HAP-1 (cell line): Measurements from ENCODE around the gene RUNX2.
"Not testable (repeated sequence)": the region's sequence is repeated elsewhere in the genome, so short reads cannot be mapped to it uniquely, and the experiment has no call there.

Experiments used
- DNase-seq, 2 experiments: peaks; one replicate each; pipeline ENCODE4 v3.0.0-alpha.2; 2016 to 2020; ENCODE audit warnings: low spot score in 2 of 2
- H3K27me3 ChIP-seq: fragments of 250-450 bp; sonication (Bioruptor Pico); 2 replicates; pipeline ENCODE4 v1.5.1; 2020; ENCODE audit warnings: low read depth, mild to moderate bottlenecking, moderate library complexity
- H3K36me3 ChIP-seq: fragments of 250-450 bp; sonication (Bioruptor Pico); replicated peaks from 2 replicates; pipeline ENCODE4 v1.5.1; 2020; ENCODE audit warnings: mild to moderate bottlenecking
- H3K4me1 ChIP-seq: fragments of 250-450 bp; sonication (Bioruptor Pico); 2 replicates; pipeline ENCODE4 v1.5.1; 2020; ENCODE audit warnings: mild to moderate bottlenecking
- H3K4me3 ChIP-seq: fragments of 250-450 bp; sonication (Bioruptor Pico); 2 replicates; pipeline ENCODE4 v1.5.1; 2020; ENCODE audit warnings: mild to moderate bottlenecking, moderate library complexity
- H3K9me3 ChIP-seq: fragments of 250-450 bp; sonication (Bioruptor Pico); 2 replicates; pipeline ENCODE4 v1.5.1; 2020; ENCODE audit warnings: mild to moderate bottlenecking, moderate library complexity
- in situ Hi-C: fragments of 300-500 bp; cut with MboI; formaldehyde crosslinking; loops from 3 replicates; pipeline ENCODE4 v1.14.3; 2020; ENCODE audit warnings: low sequenced_read_pairs, inconsistent platforms, mixed read lengths

The RUNX2 gene

DNA sequence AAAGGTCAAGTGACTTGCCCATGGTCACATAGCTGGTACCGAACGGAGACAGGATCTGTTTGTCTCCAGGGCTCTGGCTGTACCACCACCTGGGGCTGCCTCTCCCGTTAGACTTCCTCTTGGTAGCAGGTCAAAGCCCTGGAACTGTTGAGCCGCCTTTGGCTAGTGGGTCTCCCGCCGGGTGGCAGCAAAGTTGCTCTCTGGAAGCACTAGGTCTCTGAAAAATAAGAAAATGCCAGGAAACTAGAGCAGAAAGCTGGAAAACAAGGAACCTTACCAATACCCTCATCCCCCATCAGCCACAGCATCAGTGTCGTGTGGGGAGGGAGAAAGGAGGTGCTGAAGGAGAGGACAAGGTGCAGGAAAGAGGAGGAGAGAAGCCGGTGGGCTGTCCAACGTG is 340.6 kb downstream of the RUNX2 start:
- in situ Hi-C loops, result no loop called here

DNA sequence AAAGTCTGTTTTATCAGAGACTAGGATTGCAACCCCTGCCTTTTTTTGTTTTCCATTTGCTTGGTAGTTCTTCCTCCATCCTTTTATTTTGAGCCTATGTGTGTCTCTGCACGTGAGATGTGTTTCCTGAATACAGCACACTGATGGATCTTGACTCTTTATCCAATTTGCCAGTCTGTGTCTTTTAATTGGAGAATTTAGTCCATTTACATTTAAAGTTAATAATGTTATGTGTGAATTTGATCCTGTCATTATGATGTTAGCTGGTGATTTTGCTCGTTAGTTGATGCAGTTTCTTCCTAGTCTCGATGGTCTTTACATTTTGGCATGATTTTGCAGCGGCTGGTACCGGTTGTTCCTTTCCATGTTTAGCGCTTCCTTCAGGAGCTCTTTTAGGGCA is 345.0 kb downstream of the RUNX2 start:
- H3K27me3 ChIP-seq, H3K4me3 ChIP-seq, H3K36me3 ChIP-seq, H3K4me1 ChIP-seq, DNase-seq, H3K9me3 ChIP-seq, in situ Hi-C loops: not testable (repeated sequence)

More for the DNA sequence above, 340.6 kb downstream of the RUNX2 start:
- H3K4me3 ChIP-seq, result no peak overlapping the region
- no peaks in the 10 kb centered on the region for H3K36me3 ChIP-seq
- H3K27me3 ChIP-seq, result no peaks in the 10 kb centered on the region
- H3K4me1 ChIP-seq, result no peaks in the 10 kb centered on the region
- DNase-seq, result no peak
- H3K9me3 ChIP-seq, result no peaks in the 10 kb centered on the region

DNA sequence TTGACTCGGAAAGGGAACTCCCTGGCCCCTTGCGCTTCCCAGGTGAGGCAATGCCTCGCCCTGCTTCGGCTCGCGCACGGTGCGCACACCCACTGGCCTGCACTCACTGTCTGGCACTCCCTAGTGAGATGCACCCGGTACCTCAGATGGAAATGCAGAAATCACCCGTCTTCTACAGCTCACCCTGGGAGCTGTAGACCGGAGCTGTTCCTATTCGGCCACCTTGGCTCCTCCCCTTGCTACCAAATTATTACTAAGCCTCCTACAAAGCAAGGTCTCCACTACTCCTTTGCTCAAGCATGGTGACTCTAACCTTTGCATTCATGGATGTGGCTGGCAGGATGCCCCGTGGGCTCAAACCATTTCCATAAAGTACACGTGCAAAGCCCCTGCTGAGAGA is 347.0 kb downstream of the RUNX2 start:
- H3K9me3 ChIP-seq, H3K4me3 ChIP-seq, DNase-seq, H3K4me1 ChIP-seq, H3K36me3 ChIP-seq, H3K27me3 ChIP-seq, in situ Hi-C loops: not testable (repeated sequence)

DNA sequence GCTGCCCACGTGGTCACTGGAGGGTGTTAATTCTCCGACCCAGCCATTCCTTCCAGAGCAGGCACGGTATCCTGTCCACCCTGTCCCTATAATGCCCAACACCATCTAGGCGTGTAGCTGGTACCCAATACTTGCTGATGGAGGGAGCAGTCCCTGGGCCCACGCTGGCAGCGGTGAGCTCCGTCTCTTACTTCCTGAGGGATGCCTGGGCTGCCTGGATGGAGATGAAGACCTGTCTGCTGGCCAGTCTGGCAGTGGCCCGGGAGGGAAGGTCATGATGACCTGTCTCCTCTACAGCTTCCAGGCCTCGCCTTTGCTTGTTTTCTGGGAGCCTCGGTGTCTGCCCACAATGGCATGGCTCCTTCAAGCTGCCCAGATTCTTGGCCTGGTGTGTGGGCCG is 347.5 kb downstream of the RUNX2 start:
- Histone ChIP-seq H3K36me3 (no peaks in the 10 kb centered on the region), H3K27me3 (no peaks in the 10 kb centered on the region), H3K9me3 (no peaks in the 10 kb centered on the region), H3K4me3 (no peak overlapping the region), H3K4me1 (no peaks in the 10 kb centered on the region)
- in situ Hi-C loops, result no loop called here
- DNase-seq, result no peak

DNA sequence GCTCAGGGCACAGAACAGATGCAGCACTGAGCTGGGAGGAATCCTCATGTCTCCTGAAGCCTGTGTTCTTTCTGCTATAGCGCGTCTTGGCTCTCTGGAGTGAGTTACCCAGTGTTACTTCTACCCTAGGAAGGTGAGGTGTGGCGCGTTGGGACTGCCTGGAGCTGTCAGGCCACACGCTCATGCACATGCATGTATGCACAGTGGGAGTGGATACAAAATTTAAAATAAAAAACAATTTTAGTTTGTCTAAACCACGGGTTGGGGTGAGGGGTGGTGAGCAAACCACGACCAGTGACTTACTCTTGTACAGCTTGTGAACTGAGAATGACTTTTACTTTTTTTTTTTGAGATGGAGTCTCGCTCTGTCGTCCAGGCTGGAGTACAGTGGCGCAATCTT is 348.2 kb downstream of the RUNX2 start:
- in situ Hi-C loops, result no loop called here
- Histone ChIP-seq H3K9me3 (no peaks in the 10 kb centered on the region), H3K4me1 (no peaks in the 10 kb centered on the region), H3K27me3 (no peaks in the 10 kb centered on the region), H3K4me3 (no peak overlapping the region), H3K36me3 (no peaks in the 10 kb centered on the region)
- no peak for DNase-seq

DNA sequence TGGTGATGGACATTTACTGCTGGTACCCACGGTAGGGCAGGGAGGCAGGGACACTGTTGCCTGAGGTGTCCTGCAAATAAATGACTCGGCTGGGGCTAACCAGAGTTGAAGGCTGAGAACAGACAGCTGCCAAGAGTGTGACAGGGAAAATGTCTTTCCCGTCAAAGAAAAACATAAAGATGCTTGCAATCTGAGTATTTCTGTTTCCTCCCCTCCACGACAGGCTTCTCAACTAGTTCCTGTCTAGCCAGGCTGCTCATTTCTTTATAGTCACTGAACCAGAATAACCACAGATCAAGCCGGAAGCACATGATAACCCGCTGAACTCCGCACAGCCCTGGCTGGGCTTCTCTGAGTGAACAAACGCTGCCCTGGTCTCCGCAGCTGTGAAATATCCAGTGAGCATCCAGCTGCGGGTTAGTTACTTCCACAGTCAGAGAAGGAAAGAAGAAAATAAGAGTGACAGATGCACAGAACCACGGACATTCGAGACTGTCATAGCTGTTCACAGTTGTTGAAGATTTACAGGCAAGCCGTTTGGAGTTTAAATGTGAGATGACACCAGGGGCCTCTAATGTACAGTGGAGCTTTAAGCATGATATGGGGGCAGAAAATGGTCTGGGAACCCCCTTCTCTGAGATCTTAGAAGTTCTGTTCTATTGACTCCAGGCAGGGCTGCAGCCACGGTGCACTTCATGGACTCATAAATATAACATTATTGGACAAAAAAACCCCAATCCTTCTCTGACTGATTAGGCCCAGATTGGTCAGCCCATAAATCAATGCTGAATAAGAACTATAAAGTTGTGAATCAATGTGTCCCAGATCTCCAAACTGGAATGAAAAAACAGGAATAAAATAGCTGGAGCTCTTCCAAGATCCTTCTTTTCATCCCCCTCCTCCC is 349.5 kb downstream of the RUNX2 start:
- H3K9me3 ChIP-seq, result no peaks in the 10 kb centered on the region
- no peak for DNase-seq
- no peak overlapping the region for H3K4me3 ChIP-seq
- in situ Hi-C loops, result no loop called here
- H3K4me1 ChIP-seq, result no peaks in the 10 kb centered on the region
- no peaks in the 10 kb centered on the region for H3K27me3 ChIP-seq
- H3K36me3 ChIP-seq, result no peaks in the 10 kb centered on the region

DNA sequence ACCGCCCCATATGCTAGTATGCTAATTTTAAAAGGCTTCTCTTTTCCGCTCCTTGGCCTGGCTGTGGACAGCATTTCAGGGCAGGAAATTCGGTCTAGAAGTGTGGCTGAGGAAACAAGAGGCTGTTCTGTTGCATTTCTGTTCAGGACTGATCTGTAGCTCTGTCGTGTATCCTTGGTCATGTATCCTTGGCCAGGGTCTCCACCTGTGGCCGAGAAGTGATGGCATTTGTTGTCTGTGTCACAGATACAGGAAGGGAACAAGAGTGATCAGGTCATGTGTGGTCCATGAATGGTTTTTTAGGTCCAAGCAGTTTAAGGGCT is 350.1 kb downstream of the RUNX2 start:
- H3K4me1 ChIP-seq, result no peaks in the 10 kb centered on the region

DNA sequence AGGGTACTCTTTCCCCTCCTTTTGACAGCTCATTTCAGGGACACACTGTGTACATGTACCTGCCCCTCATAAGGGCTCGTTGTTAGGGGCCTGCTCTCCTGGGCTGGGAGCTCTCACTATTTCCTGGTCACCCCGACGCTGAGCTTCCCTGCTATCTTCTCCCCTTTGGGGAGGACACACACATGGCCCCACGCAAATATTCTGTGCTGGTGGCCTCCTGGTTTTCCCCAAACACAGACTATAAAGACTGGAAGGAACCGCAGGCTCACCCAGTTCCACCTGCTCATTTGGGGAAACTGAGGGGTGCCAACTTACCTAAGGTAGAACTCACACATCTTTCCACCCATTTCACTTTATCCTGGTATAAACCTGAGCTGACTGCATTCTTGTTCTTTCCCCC is 351.0 kb downstream of the RUNX2 start:
- in situ Hi-C loops, result no loop called here
- no peak for DNase-seq
- Histone ChIP-seq H3K36me3 (no peaks in the 10 kb centered on the region), H3K4me1 (no peaks in the 10 kb centered on the region), H3K9me3 (no peaks in the 10 kb centered on the region), H3K27me3 (no peaks in the 10 kb centered on the region; the same call in 1 of the 2 replicates), H3K4me3 (no peak overlapping the region)

More for the DNA sequence above, 350.1 kb downstream of the RUNX2 start:
- Histone ChIP-seq H3K27me3 (no peaks in the 10 kb centered on the region), H3K4me3 (no peak overlapping the region), H3K9me3 (no peaks in the 10 kb centered on the region), H3K36me3 (no peaks in the 10 kb centered on the region)
- in situ Hi-C loops, result no loop called here
- no peak for DNase-seq

DNA sequence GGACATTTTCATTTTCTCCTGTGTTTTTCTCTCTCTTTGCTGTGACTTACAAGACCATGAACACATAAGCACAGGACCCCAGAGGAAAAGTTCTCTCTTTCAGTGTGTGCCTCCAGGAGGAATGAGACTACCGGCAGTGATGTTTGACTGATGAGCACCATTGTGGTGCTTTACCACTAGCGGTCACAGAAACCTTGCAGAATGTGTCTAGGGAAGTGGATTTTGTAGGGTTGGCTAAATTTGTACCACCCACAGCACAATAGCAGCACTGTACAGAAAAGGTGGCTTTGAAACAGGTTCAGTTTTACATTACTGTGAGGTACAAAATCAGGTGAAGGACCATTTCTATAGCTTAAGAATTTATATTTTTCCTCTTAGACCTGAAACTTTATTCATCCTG is 351.5 kb downstream of the RUNX2 start:
- Histone ChIP-seq H3K36me3 (no peaks in the 10 kb centered on the region), H3K4me1 (no peaks in the 10 kb centered on the region), H3K4me3 (no peak overlapping the region), H3K27me3 (no peaks in the 10 kb centered on the region; the same call in 1 of the 2 replicates), H3K9me3 (no peaks in the 10 kb centered on the region)
- no peak for DNase-seq
- in situ Hi-C loops, result no loop called here

DNA sequence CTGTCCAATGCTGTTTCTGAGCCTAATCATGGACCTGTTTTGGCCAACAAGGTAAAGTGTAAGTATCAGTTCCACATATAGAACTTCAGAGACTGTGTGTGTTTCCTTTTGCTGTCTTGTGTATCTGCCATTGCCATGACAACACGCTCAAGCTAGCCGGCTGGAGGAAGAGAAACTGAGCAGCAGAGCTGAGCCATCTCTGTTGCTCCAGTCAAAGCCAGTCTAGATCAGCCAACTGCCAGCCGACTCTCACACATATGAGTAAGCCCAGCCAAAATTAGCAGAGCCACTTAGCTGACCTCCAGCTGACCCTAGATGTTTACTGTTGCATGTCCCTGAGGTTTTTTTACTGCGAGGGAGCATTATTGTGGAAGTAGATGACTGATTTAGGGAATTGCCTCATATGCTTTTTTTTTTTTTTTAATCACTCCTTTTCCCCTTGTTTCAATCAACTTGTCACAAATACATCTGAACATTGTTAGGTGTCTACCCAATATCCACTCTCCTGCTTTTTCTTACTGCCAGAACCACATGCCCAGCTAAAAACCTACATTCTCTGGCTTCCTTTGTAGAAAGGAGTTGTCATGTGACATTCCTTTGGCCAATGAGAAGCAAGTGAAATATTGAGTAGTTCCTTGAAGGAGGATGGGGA is 353.9 kb downstream of the RUNX2 start:
- Histone ChIP-seq H3K4me1 (no peaks in the 10 kb centered on the region), H3K27me3 (no peaks in the 10 kb centered on the region; the same call in 1 of the 2 replicates), H3K9me3 (no peaks in the 10 kb centered on the region), H3K36me3 (no peaks in the 10 kb centered on the region), H3K4me3 (no peak overlapping the region)
- in situ Hi-C loops, result no loop called here
- no peak for DNase-seq

DNA sequence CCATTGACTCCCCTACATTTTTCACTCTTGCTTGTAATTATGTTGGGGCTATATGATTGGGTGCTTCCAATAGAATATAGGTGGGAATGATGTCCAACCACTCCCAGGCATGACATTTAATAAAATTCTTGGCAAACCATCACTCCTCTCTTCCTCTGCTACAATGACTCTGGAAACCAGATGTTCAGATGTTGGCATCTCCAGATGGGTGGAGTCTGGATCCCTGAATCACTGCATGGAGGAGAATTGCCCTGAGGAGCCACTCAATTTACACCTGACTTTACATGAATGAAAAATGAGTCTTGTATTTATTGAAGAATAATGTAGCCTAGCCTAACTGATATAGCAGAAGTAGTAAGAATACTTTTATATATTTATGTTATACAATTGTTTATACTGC is 356.3 kb downstream of the RUNX2 start:
- DNase-seq, result no peak
- Histone ChIP-seq H3K27me3 (no peaks in the 10 kb centered on the region; the same call in 1 of the 2 replicates), H3K4me3 (no peak overlapping the region), H3K9me3 (no peaks in the 10 kb centered on the region), H3K36me3 (no peaks in the 10 kb centered on the region), H3K4me1 (no peaks in the 10 kb centered on the region)
- in situ Hi-C loops, result no loop called here

DNA sequence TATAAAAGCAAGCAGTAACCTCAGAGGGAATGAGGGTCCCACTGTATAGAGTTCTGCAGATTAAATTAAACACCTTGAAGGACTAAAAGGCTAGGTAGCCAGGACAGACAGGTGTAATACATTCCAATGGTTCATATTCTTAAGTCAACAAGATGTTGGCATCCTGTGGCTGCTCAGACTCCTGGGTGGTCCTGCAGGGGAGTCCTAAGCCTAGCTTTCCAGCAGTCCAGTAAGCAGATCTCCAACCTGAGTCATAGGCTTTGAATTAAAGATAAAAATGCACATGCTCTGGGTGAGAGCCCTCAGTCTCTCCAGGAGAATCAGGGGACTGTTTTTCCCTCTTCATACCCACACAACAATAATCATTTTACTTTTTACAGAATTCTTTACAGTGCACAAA is 356.9 kb downstream of the RUNX2 start:
- DNase-seq, result no peak
- H3K9me3 ChIP-seq, result no peaks in the 10 kb centered on the region
- H3K4me3 ChIP-seq, result no peak overlapping the region
- in situ Hi-C loops, result no loop called here
- no peaks in the 10 kb centered on the region; the same call in 1 of the 2 replicates for H3K27me3 ChIP-seq
- no peaks in the 10 kb centered on the region for H3K4me1 ChIP-seq
- no peaks in the 10 kb centered on the region for H3K36me3 ChIP-seq

DNA sequence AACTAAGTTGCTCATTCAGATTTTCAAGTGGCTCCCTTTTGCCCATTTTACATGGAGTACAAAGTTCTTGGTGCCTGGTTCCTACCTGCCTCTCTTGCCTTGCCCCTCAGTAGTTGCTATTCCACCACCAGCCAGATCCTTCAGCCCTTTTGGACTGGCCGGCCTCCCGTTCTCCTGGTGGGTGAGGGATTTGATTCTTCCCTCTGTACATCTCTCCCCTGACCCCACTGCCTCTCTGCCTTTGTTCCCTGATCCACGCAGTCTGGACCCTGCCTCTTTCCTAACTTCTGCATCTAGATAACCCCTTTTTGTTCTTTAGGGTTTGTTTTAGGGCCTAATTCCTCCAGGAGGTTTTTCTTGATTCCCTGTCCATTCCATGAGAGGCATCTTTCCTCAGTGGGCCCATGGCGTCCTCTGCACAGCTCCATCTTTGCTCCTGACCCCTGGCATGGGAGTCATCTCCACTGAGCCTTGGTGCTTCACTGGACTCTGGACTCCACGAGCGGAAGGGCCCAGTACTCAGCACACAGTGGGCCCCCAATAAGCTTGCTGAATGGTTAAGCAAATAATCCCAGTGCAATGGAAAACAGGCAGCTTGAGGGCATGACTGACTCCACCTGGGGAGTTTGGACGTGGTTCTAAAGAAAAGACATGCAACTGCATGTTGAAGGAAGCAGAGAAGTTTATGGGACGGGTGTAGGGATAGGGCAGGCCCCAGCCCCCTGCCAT is 358.9 kb downstream of the RUNX2 start:
- H3K4me1 ChIP-seq, result no peaks in the 10 kb centered on the region
- in situ Hi-C loops, result no loop called here
- no peak for DNase-seq
- H3K36me3 ChIP-seq, result no peaks in the 10 kb centered on the region
- H3K9me3 ChIP-seq, result no peaks in the 10 kb centered on the region
- no peaks in the 10 kb centered on the region; the same call in 1 of the 2 replicates for H3K27me3 ChIP-seq
- H3K4me3 ChIP-seq, result no peak overlapping the region

DNA sequence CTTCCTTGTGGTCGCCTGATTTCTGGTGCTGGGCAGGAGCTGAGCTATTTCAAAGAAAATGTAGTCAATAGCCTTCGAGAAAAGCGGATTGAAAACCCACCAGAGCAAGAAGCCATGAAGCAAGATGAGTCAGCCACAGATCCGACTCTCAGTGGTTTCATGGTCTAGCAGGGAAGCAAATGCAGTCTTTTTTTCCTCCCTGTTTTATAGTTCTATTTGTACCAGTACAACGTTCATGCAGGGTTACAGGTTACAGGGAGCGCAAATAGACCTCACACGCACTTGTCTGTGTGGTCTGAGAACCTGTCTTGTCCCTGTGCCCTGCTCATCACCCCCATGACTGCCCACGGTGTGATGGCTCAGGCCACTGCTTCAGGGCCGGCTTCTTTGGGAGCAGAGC is 359.4 kb downstream of the RUNX2 start:
- no peaks in the 10 kb centered on the region for H3K4me1 ChIP-seq
- no peak overlapping the region for H3K4me3 ChIP-seq
- H3K36me3 ChIP-seq, result no peaks in the 10 kb centered on the region
- H3K27me3 ChIP-seq, result no peaks in the 10 kb centered on the region; the same call in 1 of the 2 replicates
- in situ Hi-C loops, result no loop called here
- no peaks in the 10 kb centered on the region for H3K9me3 ChIP-seq
- no peak for DNase-seq
